ENCODE measurements around the gene RAD51B. TPM values are rescaled to one million over a fixed set of nuclear protein-coding genes. Genes with fewer than 3 reads are reported as not detected.

The RAD51B gene
- total RNA-seq, 2 donors from 2014 or later, result 22.8 to 33.8 TPM

DNA sequence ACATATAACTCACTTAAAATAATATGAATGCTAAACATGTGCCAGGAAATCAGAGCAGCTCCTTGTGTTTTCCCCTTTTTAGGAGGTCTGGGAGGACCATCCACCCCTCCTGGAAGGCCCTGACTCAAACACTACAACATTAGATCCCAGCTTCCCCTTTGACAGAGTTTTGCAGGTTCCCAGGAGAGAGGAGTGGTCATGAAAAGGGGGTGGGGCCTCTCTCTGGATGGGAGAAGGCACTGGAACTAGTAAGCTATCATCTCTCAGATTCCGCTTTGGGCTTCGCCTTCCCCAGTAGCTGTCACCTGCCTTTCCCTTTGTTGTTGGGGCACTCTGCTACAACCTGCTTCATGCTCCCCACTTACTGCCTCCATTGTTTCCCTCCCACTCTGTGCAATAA lies 824.1 kb downstream of the RAD51B start:
- TF ChIP-seq, protein P1, sequence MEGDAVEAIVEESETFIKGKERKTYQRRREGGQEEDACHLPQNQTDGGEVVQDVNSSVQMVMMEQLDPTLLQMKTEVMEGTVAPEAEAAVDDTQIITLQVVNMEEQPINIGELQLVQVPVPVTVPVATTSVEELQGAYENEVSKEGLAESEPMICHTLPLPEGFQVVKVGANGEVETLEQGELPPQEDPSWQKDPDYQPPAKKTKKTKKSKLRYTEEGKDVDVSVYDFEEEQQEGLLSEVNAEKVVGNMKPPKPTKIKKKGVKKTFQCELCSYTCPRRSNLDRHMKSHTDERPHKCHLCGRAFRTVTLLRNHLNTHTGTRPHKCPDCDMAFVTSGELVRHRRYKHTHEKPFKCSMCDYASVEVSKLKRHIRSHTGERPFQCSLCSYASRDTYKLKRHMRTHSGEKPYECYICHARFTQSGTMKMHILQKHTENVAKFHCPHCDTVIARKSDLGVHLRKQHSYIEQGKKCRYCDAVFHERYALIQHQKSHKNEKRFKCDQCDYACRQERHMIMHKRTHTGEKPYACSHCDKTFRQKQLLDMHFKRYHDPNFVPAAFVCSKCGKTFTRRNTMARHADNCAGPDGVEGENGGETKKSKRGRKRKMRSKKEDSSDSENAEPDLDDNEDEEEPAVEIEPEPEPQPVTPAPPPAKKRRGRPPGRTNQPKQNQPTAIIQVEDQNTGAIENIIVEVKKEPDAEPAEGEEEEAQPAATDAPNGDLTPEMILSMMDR (conservative IDR thresholded peaks at IDR 0.05), result no peak
- 97 to 100% methylated on average over 2 of the region's 2 CpGs for WGBS, 2 experiments (ENCODE audit: insufficient coverage in 1 of 2, insufficient read length in 1 of 2)
- Histone ChIP-seq H3K9me3 (ENCODE audit: control insufficient read depth, low read length) (peaks cover 28% of the 10 kb centered on the region), H3K4me3 (ENCODE audit: low read length) (no peak overlapping the region), H3K4me1 (ENCODE audit: control insufficient read depth, insufficient read depth, low read length) (no peaks in the 10 kb centered on the region), H3K27me3 (ENCODE audit: control insufficient read depth, insufficient read depth, low read length, poor library complexity, severe bottlenecking) (no peaks in the 10 kb centered on the region), H3K36me3 (ENCODE audit: control insufficient read depth, insufficient read depth, low read length) (no peaks in the 10 kb centered on the region), H3K27ac (ENCODE audit: low read depth, low read length) (no peak overlapping the region), H3K9ac (ENCODE audit: extremely low read depth, low read length, poor library complexity, severe bottlenecking) (no peak overlapping the region)
- Mint-ChIP-seq H3K4me3 (no peak overlapping the region), H3K36me3 (ENCODE audit: low read depth) (no peaks in the 10 kb centered on the region), H3K4me1 (no peaks in the 10 kb centered on the region), H3K27me3 (ENCODE audit: insufficient read depth) (no peaks in the 10 kb centered on the region), H3K9me3 (peaks cover 15% of the 10 kb centered on the region), H3K27ac (no peak overlapping the region)
- peak; percentile 35 for DNase-seq

DNA sequence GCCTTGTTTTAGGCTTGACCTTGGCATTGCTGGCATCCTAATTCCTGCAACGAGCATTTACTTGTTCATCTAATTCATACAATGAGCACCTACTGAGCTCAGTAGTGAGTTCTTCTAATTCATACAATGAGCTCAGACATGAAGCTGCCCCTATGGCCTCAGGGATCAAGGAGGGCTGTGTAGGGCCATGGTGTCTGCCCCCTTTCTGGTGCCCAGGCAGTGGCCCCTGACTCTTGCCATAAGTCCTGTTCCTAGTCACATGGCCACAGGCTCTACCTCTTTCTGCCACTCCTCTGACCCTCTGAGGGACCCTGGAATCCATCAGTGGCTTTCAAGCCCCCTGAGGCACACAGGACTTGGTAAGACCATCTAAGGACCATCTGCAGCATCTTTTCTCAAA lies 824.5 kb downstream of the RAD51B start:
- no peaks in the 10 kb centered on the region for H3K36me3 Mint-ChIP-seq (ENCODE audit: low read depth)

DNA sequence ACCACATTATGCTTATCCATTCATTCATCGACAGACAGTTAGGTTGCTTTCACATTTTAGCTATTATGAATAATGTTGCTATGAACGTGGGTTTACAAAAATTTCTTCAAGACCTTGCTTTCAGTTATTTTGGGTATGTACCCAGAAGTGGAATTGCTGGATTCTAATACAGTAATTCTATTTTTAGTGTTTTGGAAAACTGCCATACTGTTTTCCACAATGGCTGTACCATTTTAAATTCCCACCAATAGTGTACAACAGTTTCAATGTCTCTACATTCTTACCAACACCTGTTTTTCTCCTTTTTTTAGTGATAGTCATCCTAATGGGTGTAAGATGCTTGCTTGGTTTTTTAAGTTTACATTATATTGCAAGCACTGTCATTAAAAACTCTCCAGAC lies 825.8 kb downstream of the RAD51B start:
- no peak overlapping the region for H3K27ac Mint-ChIP-seq
- H3K36me3 ChIP-seq (ENCODE audit: control insufficient read depth, insufficient read depth, low read length), result no peaks in the 10 kb centered on the region
- peaks cover 15% of the 10 kb centered on the region for H3K9me3 Mint-ChIP-seq
- H3K27me3 ChIP-seq (ENCODE audit: control insufficient read depth, insufficient read depth, low read length, poor library complexity, severe bottlenecking), result no peaks in the 10 kb centered on the region
- no peak for DNase-seq
- 83 to 86% methylated on average over 1 to 2 of the region's 2 CpGs for WGBS, 2 experiments (ENCODE audit: insufficient coverage in 1 of 2, insufficient read length in 1 of 2)
- no peaks in the 10 kb centered on the region for H3K36me3 Mint-ChIP-seq (ENCODE audit: low read depth)
- no peak overlapping the region for H3K9ac ChIP-seq (ENCODE audit: extremely low read depth, low read length, poor library complexity, severe bottlenecking)
- H3K4me1 ChIP-seq (ENCODE audit: control insufficient read depth, insufficient read depth, low read length), result no peaks in the 10 kb centered on the region
- H3K4me3 Mint-ChIP-seq, result no peak overlapping the region
- H3K4me1 Mint-ChIP-seq, result no peaks in the 10 kb centered on the region
- H3K27me3 Mint-ChIP-seq (ENCODE audit: insufficient read depth), result no peaks in the 10 kb centered on the region
- no peak overlapping the region for H3K4me3 ChIP-seq (ENCODE audit: low read length)
- TF ChIP-seq, protein P1 (conservative IDR thresholded peaks at IDR 0.05), result no peak
- H3K9me3 ChIP-seq (ENCODE audit: control insufficient read depth, low read length), result peaks cover 28% of the 10 kb centered on the region
- H3K27ac ChIP-seq (ENCODE audit: low read depth, low read length), result no peak overlapping the region

More for the DNA sequence above, 824.5 kb downstream of the RAD51B start:
- no peaks in the 10 kb centered on the region for H3K4me1 Mint-ChIP-seq
- Histone ChIP-seq H3K27ac (ENCODE audit: low read depth, low read length) (no peak overlapping the region), H3K4me3 (ENCODE audit: low read length) (no peak overlapping the region), H3K36me3 (ENCODE audit: control insufficient read depth, insufficient read depth, low read length) (no peaks in the 10 kb centered on the region), H3K4me1 (ENCODE audit: control insufficient read depth, insufficient read depth, low read length) (no peaks in the 10 kb centered on the region), H3K9ac (ENCODE audit: extremely low read depth, low read length, poor library complexity, severe bottlenecking) (no peak overlapping the region), H3K27me3 (ENCODE audit: control insufficient read depth, insufficient read depth, low read length, poor library complexity, severe bottlenecking) (no peaks in the 10 kb centered on the region), H3K9me3 (ENCODE audit: control insufficient read depth, low read length) (peaks cover 28% of the 10 kb centered on the region)
- H3K27ac Mint-ChIP-seq, result no peak overlapping the region
- no peak overlapping the region for H3K4me3 Mint-ChIP-seq
- TF ChIP-seq, protein P1 (conservative IDR thresholded peaks at IDR 0.05), result no peak
- peak; percentile 6 for DNase-seq
- 85 to 100% methylated on average over 1 of the region's 1 CpG for WGBS, 2 experiments (ENCODE audit: insufficient coverage in 1 of 2, insufficient read length in 1 of 2)
- H3K9me3 Mint-ChIP-seq, result peaks cover 15% of the 10 kb centered on the region
- no peaks in the 10 kb centered on the region for H3K27me3 Mint-ChIP-seq (ENCODE audit: insufficient read depth)

Data from endodermal cell (in vitro differentiated cells).